WTC11 (cell line): ENCODE results near the gene MYOF.

Experiments
- CREB1 ChIP-seq: sonication (generic); formaldehyde crosslinking; IDR thresholded peaks from 2 replicates; pipeline ENCODE4 v1.8.0; 2023; ENCODE audit warnings: mild to moderate bottlenecking, missing genetic modification reagents
- CTCF ChIP-seq: fragments of 200-600 bp; IDR thresholded peaks from 2 replicates; pipeline ENCODE4 v1.8.0; 2022; ENCODE audit warnings: antibody characterized with exemption
- ELF4 ChIP-seq: sonication (generic); formaldehyde crosslinking; IDR thresholded peaks from 2 replicates; pipeline ENCODE4 v1.8.1; 2022; ENCODE audit warnings: low read depth, mild to moderate bottlenecking, moderate library complexity, missing genetic modification reagents
- FOXP1 ChIP-seq: sonication (generic); formaldehyde crosslinking; IDR thresholded peaks from 2 replicates; pipeline ENCODE4 v1.8.0; 2022; ENCODE audit warnings: missing genetic modification reagents, mild to moderate bottlenecking, moderate library complexity, borderline replicate concordance
- JUN ChIP-seq: sonication (generic); formaldehyde crosslinking; IDR thresholded peaks from 2 replicates; pipeline ENCODE4 v1.8.0; 2023; ENCODE audit warnings: mild to moderate bottlenecking, missing genetic modification reagents
- MYBL2 ChIP-seq: sonication (generic); formaldehyde crosslinking; IDR thresholded peaks from 2 replicates; pipeline ENCODE4 v1.8.1; 2023; ENCODE audit warnings: mild to moderate bottlenecking, moderate library complexity, missing genetic modification reagents
- PRRX2 ChIP-seq: fragments of 250-450 bp; sonication (Bioruptor Pico); IDR thresholded peaks from 2 replicates; pipeline ENCODE4 v1.8.0; 2021; ENCODE audit warnings: mild to moderate bottlenecking
- TEAD1 ChIP-seq: sonication (generic); formaldehyde crosslinking; IDR thresholded peaks from 2 replicates; pipeline ENCODE4 v1.8.0; 2022; ENCODE audit warnings: mild to moderate bottlenecking, missing genetic modification reagents
- ZNF121 ChIP-seq: sonication (generic); formaldehyde crosslinking; IDR thresholded peaks from 2 replicates; pipeline ENCODE4 v1.8.0; 2023; ENCODE audit warnings: missing genetic modification reagents
- TF ChIP-seq, protein P1 (sequence below): sonication (generic); formaldehyde crosslinking; IDR thresholded peaks from 2 replicates; pipeline ENCODE4 v1.8.0; 2022; ENCODE audit warnings: mild to moderate bottlenecking, missing genetic modification reagents
- TF ChIP-seq, protein P2 (sequence below): sonication (generic); formaldehyde crosslinking; IDR thresholded peaks from 2 replicates; pipeline ENCODE4 v1.8.1; 2023; ENCODE audit warnings: mild to moderate bottlenecking, missing genetic modification reagents, moderate library complexity

GRCh38 chr10:93471110-93471651, 11.0 kb downstream of the MYOF start:
- TF ChIP-seq ELF4 (CRISPR knock-in tag) (no peak), ZNF121 (CRISPR knock-in tag) (no peak), PRRX2 (no peak), JUN (CRISPR knock-in tag) (no peak), CTCF (no peak), MYBL2 (CRISPR knock-in tag) (no peak), FOXP1 (CRISPR knock-in tag) (no peak), TEAD1 (CRISPR knock-in tag) (no peak), CREB1 (CRISPR knock-in tag) (no peak)
- TF ChIP-seq, protein P1, sequence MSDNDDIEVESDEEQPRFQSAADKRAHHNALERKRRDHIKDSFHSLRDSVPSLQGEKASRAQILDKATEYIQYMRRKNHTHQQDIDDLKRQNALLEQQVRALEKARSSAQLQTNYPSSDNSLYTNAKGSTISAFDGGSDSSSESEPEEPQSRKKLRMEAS (CRISPR knock-in tag): no peak
- TF ChIP-seq, protein P2, sequence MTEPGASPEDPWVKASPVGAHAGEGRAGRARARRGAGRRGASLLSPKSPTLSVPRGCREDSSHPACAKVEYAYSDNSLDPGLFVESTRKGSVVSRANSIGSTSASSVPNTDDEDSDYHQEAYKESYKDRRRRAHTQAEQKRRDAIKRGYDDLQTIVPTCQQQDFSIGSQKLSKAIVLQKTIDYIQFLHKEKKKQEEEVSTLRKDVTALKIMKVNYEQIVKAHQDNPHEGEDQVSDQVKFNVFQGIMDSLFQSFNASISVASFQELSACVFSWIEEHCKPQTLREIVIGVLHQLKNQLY (CRISPR knock-in tag): no peak
